SK-N-SH (cell line): Measurements from ENCODE around the gene NUAK2.

Source experiments
- CTCF ChIP-seq: fragments of 200-600 bp; sonication (generic); IDR thresholded peaks from 2 replicates; pipeline ENCODE4 v1.6.1; 2017; ENCODE audit warnings: antibody characterized with exemption, mild to moderate bottlenecking, moderate library complexity
- EP300 ChIP-seq, 2 experiments: IDR thresholded peaks; 2 replicates each; pipeline versions ENCODE4 v1.4.0 to v1.6.1; 2012; ENCODE audit warnings: borderline replicate concordance in 1 of 2, low read depth in 1 of 2, low read length in 1 of 2
- REST ChIP-seq: IDR thresholded peaks from 2 replicates; pipeline ENCODE4 v1.6.1; 2012; ENCODE audit warnings: mild to moderate bottlenecking, low read depth, low read length, moderate library complexity

- TF ChIP-seq REST, result no peak
- no peak for TF ChIP-seq CTCF
- TF ChIP-seq EP300 (IDR thresholded peaks at IDR 0.05; ENCODE audit: borderline replicate concordance in 1 of 2, low read depth in 1 of 2, low read length in 1 of 2), result no peak
Observed at GRCh38 chr1:205318231-205318991, 3.1 kb downstream of the NUAK2 start.
